Kidney epithelial cell (primary cell): ENCODE data around the gene ZNF556. TPM values are rescaled to one million over a fixed set of nuclear protein-coding genes. Genes with fewer than 3 reads are reported as not detected.

ENCODE experiments used
- DNase-seq: peaks from one replicate; pipeline ENCODE4 v3.0.0-alpha.2; 2010; ENCODE audit warnings: low read depth
- H3K27me3 ChIP-seq: 2 replicates; pipeline ENCODE4 v1.6.0; 2011; ENCODE audit warnings: low read length; ENCODE audit not compliant: control insufficient read depth, insufficient read depth
- H3K36me3 ChIP-seq: 2 replicates; pipeline ENCODE4 v1.5.1; 2011; ENCODE audit warnings: low read length; ENCODE audit not compliant: control insufficient read depth, insufficient read depth
- H3K4me3 ChIP-seq: 2 replicates; pipeline ENCODE4 v1.5.1; 2011; ENCODE audit warnings: low read depth, mild to moderate bottlenecking, control low read depth, low read length
- CTCF ChIP-seq: IDR thresholded peaks from 2 replicates; pipeline ENCODE4 v1.5.1; 2011; ENCODE audit warnings: mild to moderate bottlenecking, moderate library complexity, low read length, control low read depth, inconsistent platforms; ENCODE audit not compliant: insufficient read depth, poor library complexity, severe bottlenecking
- total RNA-seq: library from RNA; depleted of rRNA; stranded (reverse); fragments of >200 nt; gene quantifications from 2 replicates; pipeline ENCODE4 v1.2.3, GENCODE V29; 2015

The ZNF556 gene
- total RNA-seq, 1 donor from 2014 or later = not detected

DNA sequence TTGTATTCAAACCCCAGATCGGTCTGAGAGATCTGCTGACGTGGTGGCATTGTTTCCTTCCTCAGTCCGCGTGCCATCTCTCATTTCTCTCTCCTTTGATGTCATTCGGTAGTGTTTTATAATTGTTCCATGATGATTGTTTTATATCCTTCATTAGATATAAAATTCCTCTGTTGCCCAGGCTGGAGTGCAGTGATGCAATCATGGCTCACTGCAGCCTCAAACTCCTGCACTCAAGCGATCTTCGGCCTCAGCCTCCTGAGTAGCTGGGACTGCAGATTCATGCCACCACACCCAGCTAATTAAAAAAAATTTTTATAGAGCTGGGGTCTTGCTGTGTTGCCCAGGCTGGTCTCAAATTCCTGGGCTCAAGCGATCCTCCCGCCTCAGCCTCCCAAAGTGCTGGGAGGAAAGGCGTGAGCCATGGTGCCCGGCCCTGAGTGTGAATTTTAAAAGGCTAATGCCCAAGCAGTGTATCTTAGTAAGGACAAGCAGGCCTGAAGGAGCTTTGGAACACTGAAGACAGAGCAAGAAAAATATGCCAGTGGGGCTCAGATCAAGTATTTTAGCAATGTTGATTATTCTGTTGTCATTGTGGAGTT, 38.9 kb downstream of the ZNF556 start:
- Histone ChIP-seq H3K4me3 (no peak overlapping the region), H3K27me3 (no peaks in the 10 kb centered on the region), H3K36me3 (no peaks in the 10 kb centered on the region)
- DNase-seq = no peak
- no peak for TF ChIP-seq CTCF

GRCh38 chr19:2906631-2907195, 39.6 kb downstream of the ZNF556 start:
- H3K4me3 ChIP-seq = no peak overlapping the region
- H3K36me3 ChIP-seq = no peaks in the 10 kb centered on the region
- no peaks in the 10 kb centered on the region for H3K27me3 ChIP-seq
- TF ChIP-seq CTCF = no peak
- DNase-seq = no peak

DNA sequence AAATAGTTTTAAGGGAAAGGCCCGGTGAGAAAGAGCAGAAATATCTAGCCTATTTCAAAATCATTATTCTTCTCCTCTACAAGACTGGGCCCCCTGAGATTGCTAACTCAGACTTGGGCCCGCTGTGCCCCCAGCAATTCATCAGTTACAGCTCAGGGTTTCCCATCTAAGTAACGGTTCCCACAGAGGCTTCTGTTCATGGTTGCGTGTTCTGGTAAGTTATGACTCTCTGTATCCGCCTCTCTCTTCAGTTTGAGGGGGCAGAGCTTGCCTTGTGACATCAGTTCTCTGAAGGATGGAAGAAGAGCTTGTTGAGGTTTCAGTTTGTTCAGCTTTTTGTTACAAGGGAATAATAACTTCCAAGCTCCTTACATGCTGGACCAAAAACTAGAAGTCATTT, 45.2 kb downstream of the ZNF556 start:
- Histone ChIP-seq H3K36me3 (peaks cover 1% of the 10 kb centered on the region), H3K27me3 (no peaks in the 10 kb centered on the region), H3K4me3 (no peak overlapping the region)
- no peak for TF ChIP-seq CTCF
- DNase-seq = no peak

- DNase-seq = no peak
- peaks cover 1% of the 10 kb centered on the region for H3K36me3 ChIP-seq
- H3K4me3 ChIP-seq = no peak overlapping the region
- no peak for TF ChIP-seq CTCF
- H3K27me3 ChIP-seq = no peaks in the 10 kb centered on the region
These were observed 50.4 kb downstream of the ZNF556 start for GRCh38 chr19:2917275-2918184.

- no peak for DNase-seq
- Histone ChIP-seq H3K27me3 (no peaks in the 10 kb centered on the region), H3K4me3 (no peak overlapping the region), H3K36me3 (no peaks in the 10 kb centered on the region)
- TF ChIP-seq CTCF = no peak
These were observed 55.9 kb downstream of the ZNF556 start for GRCh38 chr19:2922987-2923386.
